ENCODE measurements around the gene FNDC5.
"Not testable (repeated sequence)": the region's sequence is repeated elsewhere in the genome, so short reads cannot be mapped to it uniquely, and the experiment has no call there.

FNDC5 gene

GRCh38 chr1:32907435-32907834, 36.7 kb upstream of the FNDC5 start:
- H3K9me2 ChIP-seq (replicated peaks; ENCODE audit: low read depth, low read length): no peaks in the 10 kb centered on the region
- no peaks in the 10 kb centered on the region for H3F3A ChIP-seq (ENCODE audit: low read depth)
- H3K27me3 ChIP-seq (ENCODE audit: insufficient read depth, low read length, poor library complexity, severe bottlenecking): peaks cover 10% of the 10 kb centered on the region
- no peak overlapping the region for H2AFZ ChIP-seq (ENCODE audit: low read length)
- H3K4me2 ChIP-seq (ENCODE audit: low read depth, low read length, poor library complexity, severe bottlenecking): no peak overlapping the region
- no peak for TF ChIP-seq EZH2phosphoT487 (IDR thresholded peaks at IDR 0.05; ENCODE audit: borderline replicate concordance)
- TF ChIP-seq CTCF (conservative IDR thresholded peaks at IDR 0.05; ENCODE audit: low read length): no peak
- H3K9me3 ChIP-seq (ENCODE audit: insufficient read depth, low read depth, low read length): no peaks in the 10 kb centered on the region
- no peaks in the 10 kb centered on the region for H3K79me2 ChIP-seq (ENCODE audit: insufficient read depth, low read length)
- H3K36me3 ChIP-seq (ENCODE audit: insufficient read depth, low read length): no peaks in the 10 kb centered on the region
- no peak overlapping the region for H3K4me3 ChIP-seq (ENCODE audit: low read length, poor library complexity, severe bottlenecking)
- H3K4me1 ChIP-seq (ENCODE audit: insufficient read depth, low read length, poor library complexity, severe bottlenecking): no peaks in the 10 kb centered on the region
- no peak overlapping the region for H3K9ac ChIP-seq (ENCODE audit: low read depth, low read length, poor library complexity, severe bottlenecking)
- no peaks in the 10 kb centered on the region for H4K20me1 ChIP-seq (ENCODE audit: insufficient read depth, low read length, poor library complexity, severe bottlenecking)

- Histone ChIP-seq H3K36me3 (ENCODE audit: insufficient read depth, low read length) (no peaks in the 10 kb centered on the region), H3K9me3 (ENCODE audit: insufficient read depth, low read depth, low read length) (no peaks in the 10 kb centered on the region), H3K9ac (ENCODE audit: low read depth, low read length, poor library complexity, severe bottlenecking) (no peak overlapping the region), H3K4me1 (ENCODE audit: insufficient read depth, low read length, poor library complexity, severe bottlenecking) (no peaks in the 10 kb centered on the region), H3K79me2 (ENCODE audit: insufficient read depth, low read length) (no peaks in the 10 kb centered on the region), H3F3A (ENCODE audit: low read depth) (no peaks in the 10 kb centered on the region), H3K9me2 (replicated peaks; ENCODE audit: low read depth, low read length) (no peaks in the 10 kb centered on the region), H3K4me2 (ENCODE audit: low read depth, low read length, poor library complexity, severe bottlenecking) (no peak overlapping the region), H4K20me1 (ENCODE audit: insufficient read depth, low read length, poor library complexity, severe bottlenecking) (no peaks in the 10 kb centered on the region), H2AFZ (ENCODE audit: low read length) (no peak overlapping the region), H3K4me3 (ENCODE audit: low read length, poor library complexity, severe bottlenecking) (no peak overlapping the region), H3K27me3 (ENCODE audit: insufficient read depth, low read length, poor library complexity, severe bottlenecking) (peaks cover 9% of the 10 kb centered on the region)
- TF ChIP-seq CTCF (conservative IDR thresholded peaks at IDR 0.05; ENCODE audit: low read length) (no peak), EZH2phosphoT487 (IDR thresholded peaks at IDR 0.05; ENCODE audit: borderline replicate concordance) (no peak)
Observed at GRCh38 chr1:32906654-32907053, 35.9 kb upstream of the FNDC5 start.

GRCh38 chr1:32905588-32905987, 34.9 kb upstream of the FNDC5 start:
- H3K9me3 ChIP-seq (ENCODE audit: insufficient read depth, low read depth, low read length); H3K4me2 ChIP-seq (ENCODE audit: low read depth, low read length, poor library complexity, severe bottlenecking); H4K20me1 ChIP-seq (ENCODE audit: insufficient read depth, low read length, poor library complexity, severe bottlenecking); H2AFZ ChIP-seq (ENCODE audit: low read length); H3F3A ChIP-seq (ENCODE audit: low read depth); H3K36me3 ChIP-seq (ENCODE audit: insufficient read depth, low read length); H3K9me2 ChIP-seq (replicated peaks; ENCODE audit: low read depth, low read length); H3K4me1 ChIP-seq (ENCODE audit: insufficient read depth, low read length, poor library complexity, severe bottlenecking); H3K9ac ChIP-seq (ENCODE audit: low read depth, low read length, poor library complexity, severe bottlenecking); H3K4me3 ChIP-seq (ENCODE audit: low read length, poor library complexity, severe bottlenecking); H3K79me2 ChIP-seq (ENCODE audit: insufficient read depth, low read length): not testable (repeated sequence)
- H3K27me3 ChIP-seq (ENCODE audit: insufficient read depth, low read length, poor library complexity, severe bottlenecking): peaks cover 16% of the 10 kb centered on the region

- TF ChIP-seq CTCF (conservative IDR thresholded peaks at IDR 0.05; ENCODE audit: low read length) (no peak), EZH2phosphoT487 (IDR thresholded peaks at IDR 0.05; ENCODE audit: borderline replicate concordance) (no peak)
- H3K79me2 ChIP-seq (ENCODE audit: insufficient read depth, low read length): no peaks in the 10 kb centered on the region
- H3F3A ChIP-seq (ENCODE audit: low read depth): no peaks in the 10 kb centered on the region
- peaks cover 22% of the 10 kb centered on the region for H3K27me3 ChIP-seq (ENCODE audit: insufficient read depth, low read length, poor library complexity, severe bottlenecking)
- H3K36me3 ChIP-seq (ENCODE audit: insufficient read depth, low read length): no peaks in the 10 kb centered on the region
- no peaks in the 10 kb centered on the region for H4K20me1 ChIP-seq (ENCODE audit: insufficient read depth, low read length, poor library complexity, severe bottlenecking)
- H3K9me3 ChIP-seq (ENCODE audit: insufficient read depth, low read depth, low read length): no peaks in the 10 kb centered on the region
- H3K4me2 ChIP-seq (ENCODE audit: low read depth, low read length, poor library complexity, severe bottlenecking): no peak overlapping the region
- no peak overlapping the region for H3K4me3 ChIP-seq (ENCODE audit: low read length, poor library complexity, severe bottlenecking)
- H3K9ac ChIP-seq (ENCODE audit: low read depth, low read length, poor library complexity, severe bottlenecking): no peak overlapping the region
- no peaks in the 10 kb centered on the region for H3K9me2 ChIP-seq (replicated peaks; ENCODE audit: low read depth, low read length)
- no peak overlapping the region for H2AFZ ChIP-seq (ENCODE audit: low read length)
- H3K4me1 ChIP-seq (ENCODE audit: insufficient read depth, low read length, poor library complexity, severe bottlenecking): no peaks in the 10 kb centered on the region
Observed at GRCh38 chr1:32904797-32905196, 34.1 kb upstream of the FNDC5 start.

Data from Loucy (cell line).